AG09319 (cell line): ENCODE data around the gene ARHGAP25.

Source experiments
- DNase-seq: peaks from one replicate; pipeline ENCODE4 v3.0.0-alpha.2; 2010; ENCODE audit warnings: low read depth; ENCODE audit errors: extremely low read depth
- CTCF ChIP-seq: IDR thresholded peaks from 2 replicates; pipeline ENCODE4 v1.5.1; 2011; ENCODE audit warnings: low read depth, mild to moderate bottlenecking, inconsistent platforms, low read length, moderate library complexity

Gene ARHGAP25

GRCh38 chr2:68749345-68749744, 14.7 kb downstream of the ARHGAP25 start:
- no peak for DNase-seq
- TF ChIP-seq CTCF, result no peak

GRCh38 chr2:68750592-68751396, 16.2 kb downstream of the ARHGAP25 start:
- TF ChIP-seq CTCF, result no peak

GRCh38 chr2:68751397-68752339, 17.1 kb downstream of the ARHGAP25 start:
- DNase-seq, result peak; percentile 61
- TF ChIP-seq CTCF, result peak; percentile 91

More at GRCh38 chr2:68750592-68751396, 16.2 kb downstream of the ARHGAP25 start:
- DNase-seq, result no peak

GRCh38 chr2:68753318-68753717, 18.7 kb downstream of the ARHGAP25 start:
- DNase-seq, result no peak
- no peak for TF ChIP-seq CTCF

GRCh38 chr2:68755071-68755470, 20.5 kb downstream of the ARHGAP25 start:
- no peak for DNase-seq
- TF ChIP-seq CTCF, result no peak

- TF ChIP-seq CTCF, result no peak
- DNase-seq, result no peak
Measured at GRCh38 chr2:68756178-68756577, 21.6 kb downstream of the ARHGAP25 start.

- no peak for DNase-seq
- TF ChIP-seq CTCF, result no peak
Measured at GRCh38 chr2:68757081-68757480, 22.5 kb downstream of the ARHGAP25 start.
